OCI-LY3 (cell line): ENCODE data around the gene DPP6.

Experiments used
- CTCF ChIP-seq: fragments of 200-600, 300-600 bp; sonication (generic); IDR thresholded peaks from 2 replicates; pipeline ENCODE4 v1.5.1; 2014; ENCODE audit warnings: antibody characterized with exemption, low read length, low read depth
- EZH2phosphoT487 ChIP-seq: fragments of 200-600 bp; shearing (Covaris generic); IDR thresholded peaks from 2 replicates; pipeline ENCODE4 v1.6.1; 2018; ENCODE audit warnings: antibody characterized with exemption, mixed run types, low read depth

GRCh38 chr7:154872811-154873499, 820.8 kb downstream of the DPP6 start:
- TF ChIP-seq CTCF (no peak), EZH2phosphoT487 (no peak)
